HepG2 (cell line): ENCODE measurements around the gene HLF. TPM values are rescaled to one million over a fixed set of nuclear protein-coding genes. Genes with fewer than 3 reads are reported as not detected.
A peak's percentile ranks its signal among the peaks of the same experiment; 100 is the strongest.

Experiments
- ARHGAP35 ChIP-seq: sonication (generic); formaldehyde crosslinking; IDR thresholded peaks from 2 replicates; pipeline ENCODE4 v1.9.0; 2022; ENCODE audit warnings: mild to moderate bottlenecking, inconsistent platforms, moderate library complexity, missing genetic modification reagents, borderline replicate concordance
- EHMT2 ChIP-seq: fragments of 200-600 bp; sonication (generic); IDR thresholded peaks from 2 replicates; pipeline ENCODE4 v1.7.0; 2017; ENCODE audit warnings: antibody characterized with exemption, low read depth, low read length, borderline replicate concordance
- ESRRA ChIP-seq: sonication (generic); formaldehyde crosslinking; IDR thresholded peaks from 2 replicates; pipeline ENCODE4 v1.5.1; 2020; ENCODE audit warnings: mild to moderate bottlenecking, low read depth, missing genetic modification reagents
- HDAC2 ChIP-seq: sonication (generic); formaldehyde crosslinking; IDR thresholded peaks from 2 replicates; pipeline ENCODE4 v1.4.0; 2020; ENCODE audit warnings: missing genetic modification reagents
- HNRNPK ChIP-seq: fragments of 200-400 bp; formaldehyde crosslinking; IDR thresholded peaks from 2 replicates; pipeline ENCODE4 v1.6.1; 2018; ENCODE audit warnings: low read length, low read depth, moderate library complexity, mild to moderate bottlenecking; ENCODE audit not compliant: poor library complexity, severe bottlenecking
- ISL2 ChIP-seq: sonication (generic); formaldehyde crosslinking; IDR thresholded peaks from 2 replicates; pipeline ENCODE4 v1.5.0; 2020; ENCODE audit warnings: missing genetic modification reagents
- KDM5A ChIP-seq: fragments of 200-600 bp; sonication (generic); IDR thresholded peaks from 2 replicates; pipeline ENCODE4 v1.7.0; 2018; ENCODE audit warnings: antibody characterized with exemption, mild to moderate bottlenecking, low read length, borderline replicate concordance
- KLF13 ChIP-seq: sonication (generic); formaldehyde crosslinking; IDR thresholded peaks from 2 replicates; pipeline ENCODE4 v1.4.0; 2020; ENCODE audit warnings: mild to moderate bottlenecking, missing genetic modification reagents
- KLF15 ChIP-seq: sonication (generic); formaldehyde crosslinking; IDR thresholded peaks from 2 replicates; pipeline ENCODE4 v1.8.1; 2023; ENCODE audit warnings: borderline replicate concordance, mild to moderate bottlenecking, inconsistent platforms, missing genetic modification reagents, mixed read lengths
- SP1 ChIP-seq, 2 experiments: fragments of 450-650 bp in 1 of 2; sonication (generic) in 1 of 2; formaldehyde crosslinking in 1 of 2; IDR thresholded peaks; 2 replicates each; pipeline versions ENCODE4 v1.4.0 to v1.6.1; 2016 to 2020; ENCODE audit warnings: missing genetic modification reagents in 1 of 2
- SP2 ChIP-seq: sonication (generic); formaldehyde crosslinking; IDR thresholded peaks from 2 replicates; pipeline ENCODE4 v1.5.1; 2020; ENCODE audit warnings: mild to moderate bottlenecking, missing genetic modification reagents
- ZNF44 ChIP-seq: sonication (generic); formaldehyde crosslinking; IDR thresholded peaks from 2 replicates; pipeline ENCODE4 v1.5.1; 2020; ENCODE audit warnings: mild to moderate bottlenecking, missing genetic modification reagents
- polyA plus RNA-seq, 8 experiments: library from polyadenylated mRNA; depleted of rRNA in 3 of 8; stranded (reverse) in 7 of 8; unstranded in 1 of 8; fragments of >200 nt; fragmentation: Illumina TruSeq in 4 of 8; extraction: Trizol in 4 of 8; gene quantifications; 2 replicates each; pipeline versions ENCODE4 v1.2.1 to v1.2.3, GENCODE V29; 2011 to 2016; ENCODE audit warnings: low read depth in 4 of 8, missing spikeins in 1 of 8, mixed read lengths in 1 of 8; ENCODE audit not compliant: insufficient read depth in 1 of 8
- total RNA-seq, 5 experiments: library from RNA; depleted of rRNA; stranded (reverse); fragments of >200 nt; fragmentation: Illumina TruSeq; extraction: Trizol; gene quantifications; 2 replicates each; pipeline ENCODE4 v1.2.3, GENCODE V29; 2016; ENCODE audit warnings: low read depth in 1 of 5
- TF ChIP-seq, protein P1 (sequence below): sonication (generic); formaldehyde crosslinking; IDR thresholded peaks from 2 replicates; pipeline ENCODE4 v1.4.0; 2020; ENCODE audit warnings: missing genetic modification reagents, borderline replicate concordance
- TF ChIP-seq, protein P2 (sequence below): sonication (generic); formaldehyde crosslinking; IDR thresholded peaks from 2 replicates; pipeline ENCODE4 v1.8.0; 2022; ENCODE audit warnings: missing genetic modification reagents, mild to moderate bottlenecking, borderline replicate concordance
- TF ChIP-seq, protein P3 (sequence below): sonication (generic); formaldehyde crosslinking; IDR thresholded peaks from 2 replicates; pipeline ENCODE4 v1.5.0; 2020; ENCODE audit warnings: mild to moderate bottlenecking, missing genetic modification reagents, borderline replicate concordance

The HLF gene
- total and polyA plus RNA-seq, 2 of the 13 experiments (the other 11 are each of a cell fraction or from before 2014, with no cell fraction given): 202 to 346 TPM

DNA sequence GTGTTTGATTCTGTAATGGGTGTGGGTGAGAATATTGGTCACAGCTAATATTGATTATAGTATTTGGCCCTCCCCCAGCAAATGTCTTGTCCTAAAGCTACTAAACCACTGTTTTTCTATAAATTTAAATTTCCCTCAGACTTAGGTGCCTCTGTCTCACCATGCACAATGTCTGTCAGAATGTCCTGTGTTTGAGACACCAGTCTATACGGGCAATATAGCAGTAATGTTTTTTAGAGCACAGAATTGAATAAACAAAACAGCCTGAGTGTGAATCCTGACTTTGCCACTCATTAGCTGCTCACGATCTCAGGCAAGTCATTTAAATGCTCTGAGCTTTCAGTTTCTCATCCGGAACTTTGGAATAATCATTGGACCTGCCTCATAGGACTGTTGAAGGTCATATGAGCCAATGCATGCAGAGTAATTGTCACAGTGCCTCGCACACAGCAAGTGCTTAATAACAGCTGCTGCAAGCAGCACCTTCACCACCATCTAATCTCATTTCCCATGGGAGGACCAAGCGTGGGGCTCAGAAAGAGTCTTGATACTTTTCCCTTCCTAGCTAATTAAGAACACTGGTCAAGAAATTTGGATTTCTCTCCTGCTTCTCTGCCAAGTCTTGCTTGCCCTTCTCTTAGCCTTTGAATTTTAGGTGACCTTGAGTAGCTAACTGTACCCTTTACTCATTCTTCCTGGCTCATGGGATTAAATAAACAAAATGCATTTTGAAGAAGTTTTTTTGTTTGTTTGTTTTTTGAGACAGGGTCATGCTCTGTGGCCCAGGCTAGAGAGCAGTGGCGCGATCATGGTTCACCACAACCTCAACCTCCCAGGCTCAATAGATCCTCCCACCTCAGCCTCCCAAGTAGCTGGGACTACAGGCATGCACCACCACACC, 9.8 kb downstream of the HLF start (continued):
- TF ChIP-seq, protein P1, sequence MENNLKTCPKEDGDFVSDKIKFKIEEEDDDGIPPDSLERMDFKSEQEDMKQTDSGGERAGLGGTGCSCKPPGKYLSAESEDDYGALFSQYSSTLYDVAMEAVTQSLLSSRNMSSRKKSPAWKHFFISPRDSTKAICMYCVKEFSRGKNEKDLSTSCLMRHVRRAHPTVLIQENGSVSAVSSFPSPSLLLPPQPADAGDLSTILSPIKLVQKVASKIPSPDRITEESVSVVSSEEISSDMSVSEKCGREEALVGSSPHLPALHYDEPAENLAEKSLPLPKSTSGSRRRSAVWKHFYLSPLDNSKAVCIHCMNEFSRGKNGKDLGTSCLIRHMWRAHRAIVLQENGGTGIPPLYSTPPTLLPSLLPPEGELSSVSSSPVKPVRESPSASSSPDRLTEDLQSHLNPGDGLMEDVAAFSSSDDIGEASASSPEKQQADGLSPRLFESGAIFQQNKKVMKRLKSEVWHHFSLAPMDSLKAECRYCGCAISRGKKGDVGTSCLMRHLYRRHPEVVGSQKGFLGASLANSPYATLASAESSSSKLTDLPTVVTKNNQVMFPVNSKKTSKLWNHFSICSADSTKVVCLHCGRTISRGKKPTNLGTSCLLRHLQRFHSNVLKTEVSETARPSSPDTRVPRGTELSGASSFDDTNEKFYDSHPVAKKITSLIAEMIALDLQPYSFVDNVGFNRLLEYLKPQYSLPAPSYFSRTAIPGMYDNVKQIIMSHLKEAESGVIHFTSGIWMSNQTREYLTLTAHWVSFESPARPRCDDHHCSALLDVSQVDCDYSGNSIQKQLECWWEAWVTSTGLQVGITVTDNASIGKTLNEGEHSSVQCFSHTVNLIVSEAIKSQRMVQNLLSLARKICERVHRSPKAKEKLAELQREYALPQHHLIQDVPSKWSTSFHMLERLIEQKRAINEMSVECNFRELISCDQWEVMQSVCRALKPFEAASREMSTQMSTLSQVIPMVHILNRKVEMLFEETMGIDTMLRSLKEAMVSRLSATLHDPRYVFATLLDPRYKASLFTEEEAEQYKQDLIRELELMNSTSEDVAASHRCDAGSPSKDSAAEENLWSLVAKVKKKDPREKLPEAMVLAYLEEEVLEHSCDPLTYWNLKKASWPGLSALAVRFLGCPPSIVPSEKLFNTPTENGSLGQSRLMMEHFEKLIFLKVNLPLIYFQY (CRISPR knock-in tag): no peak
- TF ChIP-seq KDM5A: no peak
- no peak for TF ChIP-seq HDAC2 (CRISPR knock-in tag)
- TF ChIP-seq, protein P2, sequence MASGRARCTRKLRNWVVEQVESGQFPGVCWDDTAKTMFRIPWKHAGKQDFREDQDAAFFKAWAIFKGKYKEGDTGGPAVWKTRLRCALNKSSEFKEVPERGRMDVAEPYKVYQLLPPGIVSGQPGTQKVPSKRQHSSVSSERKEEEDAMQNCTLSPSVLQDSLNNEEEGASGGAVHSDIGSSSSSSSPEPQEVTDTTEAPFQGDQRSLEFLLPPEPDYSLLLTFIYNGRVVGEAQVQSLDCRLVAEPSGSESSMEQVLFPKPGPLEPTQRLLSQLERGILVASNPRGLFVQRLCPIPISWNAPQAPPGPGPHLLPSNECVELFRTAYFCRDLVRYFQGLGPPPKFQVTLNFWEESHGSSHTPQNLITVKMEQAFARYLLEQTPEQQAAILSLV: 0 out of 2 replicates have a peak, but pooled peaks have one; percentile 48
- peak; percentile 54 for TF ChIP-seq ISL2 (CRISPR knock-in tag)
- TF ChIP-seq KLF15: no peak
- TF ChIP-seq ZNF44 (CRISPR knock-in tag): no peak
- TF ChIP-seq, protein P3, sequence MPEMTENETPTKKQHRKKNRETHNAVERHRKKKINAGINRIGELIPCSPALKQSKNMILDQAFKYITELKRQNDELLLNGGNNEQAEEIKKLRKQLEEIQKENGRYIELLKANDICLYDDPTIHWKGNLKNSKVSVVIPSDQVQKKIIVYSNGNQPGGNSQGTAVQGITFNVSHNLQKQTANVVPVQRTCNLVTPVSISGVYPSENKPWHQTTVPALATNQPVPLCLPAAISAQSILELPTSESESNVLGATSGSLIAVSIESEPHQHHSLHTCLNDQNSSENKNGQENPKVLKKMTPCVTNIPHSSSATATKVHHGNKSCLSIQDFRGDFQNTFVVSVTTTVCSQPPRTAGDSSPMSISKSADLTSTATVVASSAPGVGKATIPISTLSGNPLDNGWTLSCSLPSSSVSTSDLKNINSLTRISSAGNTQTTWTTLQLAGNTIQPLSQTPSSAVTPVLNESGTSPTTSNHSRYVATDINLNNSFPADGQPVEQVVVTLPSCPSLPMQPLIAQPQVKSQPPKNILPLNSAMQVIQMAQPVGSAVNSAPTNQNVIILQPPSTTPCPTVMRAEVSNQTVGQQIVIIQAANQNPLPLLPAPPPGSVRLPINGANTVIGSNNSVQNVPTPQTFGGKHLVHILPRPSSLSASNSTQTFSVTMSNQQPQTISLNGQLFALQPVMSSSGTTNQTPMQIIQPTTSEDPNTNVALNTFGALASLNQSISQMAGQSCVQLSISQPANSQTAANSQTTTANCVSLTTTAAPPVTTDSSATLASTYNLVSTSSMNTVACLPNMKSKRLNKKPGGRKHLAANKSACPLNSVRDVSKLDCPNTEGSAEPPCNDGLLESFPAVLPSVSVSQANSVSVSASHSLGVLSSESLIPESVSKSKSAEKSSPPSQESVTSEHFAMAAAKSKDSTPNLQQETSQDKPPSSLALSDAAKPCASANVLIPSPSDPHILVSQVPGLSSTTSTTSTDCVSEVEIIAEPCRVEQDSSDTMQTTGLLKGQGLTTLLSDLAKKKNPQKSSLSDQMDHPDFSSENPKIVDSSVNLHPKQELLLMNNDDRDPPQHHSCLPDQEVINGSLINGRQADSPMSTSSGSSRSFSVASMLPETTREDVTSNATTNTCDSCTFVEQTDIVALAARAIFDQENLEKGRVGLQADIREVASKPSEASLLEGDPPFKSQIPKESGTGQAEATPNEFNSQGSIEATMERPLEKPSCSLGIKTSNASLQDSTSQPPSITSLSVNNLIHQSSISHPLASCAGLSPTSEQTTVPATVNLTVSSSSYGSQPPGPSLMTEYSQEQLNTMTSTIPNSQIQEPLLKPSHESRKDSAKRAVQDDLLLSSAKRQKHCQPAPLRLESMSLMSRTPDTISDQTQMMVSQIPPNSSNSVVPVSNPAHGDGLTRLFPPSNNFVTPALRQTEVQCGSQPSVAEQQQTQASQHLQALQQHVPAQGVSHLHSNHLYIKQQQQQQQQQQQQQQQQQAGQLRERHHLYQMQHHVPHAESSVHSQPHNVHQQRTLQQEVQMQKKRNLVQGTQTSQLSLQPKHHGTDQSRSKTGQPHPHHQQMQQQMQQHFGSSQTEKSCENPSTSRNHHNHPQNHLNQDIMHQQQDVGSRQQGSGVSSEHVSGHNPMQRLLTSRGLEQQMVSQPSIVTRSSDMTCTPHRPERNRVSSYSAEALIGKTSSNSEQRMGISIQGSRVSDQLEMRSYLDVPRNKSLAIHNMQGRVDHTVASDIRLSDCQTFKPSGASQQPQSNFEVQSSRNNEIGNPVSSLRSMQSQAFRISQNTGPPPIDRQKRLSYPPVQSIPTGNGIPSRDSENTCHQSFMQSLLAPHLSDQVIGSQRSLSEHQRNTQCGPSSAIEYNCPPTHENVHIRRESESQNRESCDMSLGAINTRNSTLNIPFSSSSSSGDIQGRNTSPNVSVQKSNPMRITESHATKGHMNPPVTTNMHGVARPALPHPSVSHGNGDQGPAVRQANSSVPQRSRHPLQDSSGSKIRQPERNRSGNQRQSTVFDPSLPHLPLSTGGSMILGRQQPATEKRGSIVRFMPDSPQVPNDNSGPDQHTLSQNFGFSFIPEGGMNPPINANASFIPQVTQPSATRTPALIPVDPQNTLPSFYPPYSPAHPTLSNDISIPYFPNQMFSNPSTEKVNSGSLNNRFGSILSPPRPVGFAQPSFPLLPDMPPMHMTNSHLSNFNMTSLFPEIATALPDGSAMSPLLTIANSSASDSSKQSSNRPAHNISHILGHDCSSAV (CRISPR knock-in tag): no peak
- TF ChIP-seq KLF13 (CRISPR knock-in tag): no peak
- TF ChIP-seq SP2: no peak
- TF ChIP-seq ARHGAP35 (CRISPR knock-in tag): no peak
- peak; percentile 97 for TF ChIP-seq ESRRA
- no peak for TF ChIP-seq HNRNPK
- TF ChIP-seq EHMT2: no peak
- TF ChIP-seq SP1 (IDR thresholded peaks at IDR 0.05): no peak
- TF ChIP-seq SP1 (CRISPR knock-in tag; IDR thresholded peaks at IDR 0.05): no peak
